SU-DHL-6 (cell line): ENCODE results near the gene ATG9B.

Experiments used
- CTCF ChIP-seq: fragments of 200-600 bp; sonication (generic); IDR thresholded peaks from one replicate; pipeline ENCODE4 v1.5.1; 2017; ENCODE audit warnings: antibody characterized with exemption, mild to moderate bottlenecking, low read length, moderate library complexity; ENCODE audit not compliant: insufficient read depth, poor library complexity, severe bottlenecking
- EZH2phosphoT487 ChIP-seq: fragments of 200-600 bp; sonication (generic), shearing (Covaris generic); conservative IDR thresholded peaks from 2 replicates; pipeline ENCODE4 v1.6.1; 2018; ENCODE audit warnings: mild to moderate bottlenecking, antibody characterized with exemption, low read length, moderate library complexity, mixed read lengths

GRCh38 chr7:151057506-151057988 is 33.3 kb upstream of the ATG9B start, which contains the start of gene CDK5:
- no peak for TF ChIP-seq CTCF
- no peak for TF ChIP-seq EZH2phosphoT487
